Right cardiac atrium (tissue), 5 donors: ENCODE measurements around the gene ZSWIM3. TPM values are rescaled to one million over a fixed set of nuclear protein-coding genes. Genes with fewer than 3 reads are reported as not detected.

Source experiments
- ATAC-seq, 2 donors: fragments of 200-7000 bp; cut with Tn5 transposase; one replicate each; pipeline versions ENCODE4 v1.8.0 to v1.9.1; 2020; ENCODE audit warnings: moderate library complexity in 2 of 2, mild to moderate bottlenecking in 1 of 2
- DNase-seq, 3 donors: peaks; one replicate each; pipeline ENCODE4 v3.0.0-alpha.2; 2020
- H3K27ac ChIP-seq: one replicate; pipeline ENCODE4 v1.5.1; 2013; ENCODE audit warnings: mild to moderate bottlenecking, low read length, control low read depth, moderate library complexity
- H3K27me3 ChIP-seq: one replicate; pipeline ENCODE4 v1.6.1; 2013; ENCODE audit not compliant: control insufficient read depth, insufficient read depth
- H3K4me1 ChIP-seq: one replicate; pipeline ENCODE4 v1.6.1; 2013; ENCODE audit warnings: low read length; ENCODE audit not compliant: control insufficient read depth, insufficient read depth
- H3K4me3 ChIP-seq: one replicate; pipeline ENCODE4 v1.5.1; 2013; ENCODE audit warnings: low read length, control low read depth
- H3K9me3 ChIP-seq: one replicate; pipeline ENCODE4 v1.6.1; 2013; ENCODE audit warnings: low read length; ENCODE audit not compliant: control insufficient read depth
- WGBS: extraction: QIAGEN DNeasy Blood & Tissue Kit; methylation state at CpG from one replicate; pipeline ENCODE4 v1.1.7; 2013; 5-methylcytosine and 5-hydroxymethylcytosine counted together
- intact Hi-C, 4 donors: fragments of 100-400 bp; cut with DNase I; formaldehyde crosslinking; loops; one replicate each; pipeline versions ENCODE4 v1.11.0 to v1.14.0; 2022 to 2023
- long read RNA-seq, 4 donors: library from polyadenylated mRNA; unstranded; transcript quantifications; one replicate each; pipeline ENCODE4 v2.0.0, GENCODE V29; 2020 to 2021
- polyA plus RNA-seq: library from polyadenylated mRNA; stranded (reverse); fragments of 200-250 nt; gene quantifications from one replicate; pipeline ENCODE4 v1.2.3, GENCODE V29; 2013
- total RNA-seq, 4 donors: library from RNA; stranded (reverse); fragmentation: NEBNext Ultra II Directional; extraction: Animal tissue kit (Norgen Biotek cat#: 25700); gene quantifications; one replicate each; pipeline ENCODE4 v1.2.1, GENCODE V29; 2021
- donor health status: healthy with polysubstance abuse.
- donor health status: DM: no; HTN: yes; CAD: no.
- donor health status: DM: no; HTN: no; CAD: no.
- donor health status: DM: no; HTN: yes; CAD: no; lungs with severe emphysema.
- donor health status: DM: yes; HTN: yes; CAD: no.

ZSWIM3 gene
- total RNA-seq = 1 to 10 TPM; 1.7 to 3.3 (median 2.4) TPM
- polyA plus RNA-seq = 2.1 TPM
- long read RNA-seq, donor 1 = 0 reads
- long read RNA-seq, donor 2, partial matches to known transcripts = 0 of 2 reads
- long read RNA-seq, donor 2, other reads (novel, unspliced or antisense) = 0 of 2 reads
- long read RNA-seq, donor 3, transcript ZSWIM3-201 (2 exons, 2,773 nt) = major isoform, 5 of 7 reads
- long read RNA-seq, donor 3, partial matches to known transcripts = 0 of 7 reads
- long read RNA-seq, donor 3, other reads (novel, unspliced or antisense) = 2 of 7 reads
- long read RNA-seq, donor 4, partial matches to known transcripts = 0 of 1 reads
- long read RNA-seq, donor 4, other reads (novel, unspliced or antisense) = 0 of 1 reads

- Histone ChIP-seq H3K4me3 (peak within 1 kb of the TSS; percentile 90), H3K9me3 (no peaks in the 10 kb centered on the region), H3K27me3 (no peaks in the 10 kb centered on the region), H3K27ac (peak within 1 kb of the TSS; percentile 93), H3K4me1 (peaks cover 11% of the 10 kb centered on the region)
- peak; percentile 92 to 96 (median 96) for DNase-seq
- ATAC-seq = peak; percentile 99
- WGBS = under 1% methylated on average over 36 of the region's 36 CpGs
- intact Hi-C loops = no loop called here
Measured at GRCh38 chr20:45857114-45857881, at the start of gene ZSWIM3, which contains the start of gene ACOT8. Gene ZSWIM3 (plus strand): TSS chr20:45857614. CDS start chr20:45857826, 212 bp downstream. Gene ACOT8 (minus strand): TSS chr20:45857392. CDS start chr20:45857315, 77 bp downstream.

DNA sequence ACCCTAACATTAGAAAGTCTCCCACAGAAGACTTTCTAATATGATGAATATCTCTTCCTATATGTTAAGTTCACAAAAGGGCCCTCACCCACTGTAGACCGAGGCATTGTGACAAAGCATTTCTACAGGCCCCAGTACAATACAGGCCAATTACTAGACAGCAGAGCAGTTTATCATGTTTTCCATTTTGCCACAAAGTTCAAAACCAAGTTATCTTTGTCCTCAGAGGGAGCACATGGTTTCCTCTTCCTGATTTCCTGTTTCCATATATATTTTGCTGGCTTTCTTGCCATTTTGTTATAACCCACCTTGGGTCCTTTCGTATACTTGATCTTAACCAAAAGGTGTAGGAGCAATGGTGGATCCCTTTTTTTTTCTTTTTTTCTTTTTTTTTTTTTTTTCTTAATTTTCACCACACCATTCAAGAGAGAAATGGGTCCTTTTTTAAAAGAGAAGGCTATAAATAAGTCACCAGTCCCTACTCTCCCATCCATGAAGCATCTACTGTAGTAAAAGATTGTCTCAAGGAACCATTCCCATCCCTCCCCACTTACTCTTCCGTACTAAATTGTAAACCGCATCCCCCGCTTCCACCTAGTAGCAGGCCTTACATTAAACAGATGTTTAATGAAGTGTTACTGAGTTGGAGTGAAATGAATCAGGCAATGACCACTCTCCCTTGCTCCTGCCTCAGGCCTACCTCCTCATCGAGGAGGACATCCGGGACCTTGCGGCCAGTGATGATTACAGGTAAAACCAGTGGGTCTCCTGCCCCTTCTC lies 47.0 kb upstream of the ZSWIM3 start:
- no peaks in the 10 kb centered on the region for H3K9me3 ChIP-seq
- H3K27ac ChIP-seq = no peak overlapping the region
- WGBS = 89% methylated on average over 8 of the region's 8 CpGs
- intact Hi-C loops = no loop called here
- no peak for DNase-seq
- H3K27me3 ChIP-seq = no peaks in the 10 kb centered on the region
- no peak overlapping the region for H3K4me3 ChIP-seq
- H3K4me1 ChIP-seq = no peaks in the 10 kb centered on the region
- no peak for ATAC-seq

- H3K27ac ChIP-seq = no peak within 1 kb of the TSS
- H3K4me3 ChIP-seq = peak within 1 kb of the TSS; percentile 57
- H3K27me3 ChIP-seq = no peaks in the 10 kb centered on the region
- peak; percentile 97 to 99 (median 98) for DNase-seq
- intact Hi-C loops = no loop called here
- ATAC-seq = peak; percentile 99
- under 1% methylated on average over 65 of the region's 65 CpGs for WGBS
- no peaks in the 10 kb centered on the region for H3K4me1 ChIP-seq
- no peaks in the 10 kb centered on the region for H3K9me3 ChIP-seq
Measured at GRCh38 chr20:45812157-45813005, 45.0 kb upstream of the ZSWIM3 start, which contains the start of gene UBE2C. Gene UBE2C (plus strand): TSS chr20:45812644. CDS start chr20:45812696, 52 bp downstream.

DNA sequence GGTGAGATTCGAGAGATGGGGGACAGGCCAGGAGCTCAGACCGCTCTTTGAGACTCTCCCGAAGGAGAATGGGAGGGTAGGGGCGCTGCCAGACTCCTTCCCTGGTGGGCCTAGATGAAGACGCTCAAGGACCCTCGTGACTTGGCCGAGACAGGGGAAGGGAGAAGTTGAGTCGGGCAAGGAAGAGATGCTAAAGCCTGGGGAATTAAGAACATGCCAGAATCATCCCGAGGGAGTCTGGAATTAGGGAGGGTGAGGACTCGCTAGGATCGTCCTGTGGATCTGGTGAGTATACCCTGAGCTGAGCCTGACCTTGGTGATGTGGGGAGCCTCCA lies 44.4 kb upstream of the ZSWIM3 start:
- ATAC-seq (no peak), DNase-seq (no peak)
- Histone ChIP-seq H3K4me1 (no peaks in the 10 kb centered on the region), H3K4me3 (peak overlapping the region; percentile 57), H3K27me3 (no peaks in the 10 kb centered on the region), H3K27ac (no peak overlapping the region), H3K9me3 (no peaks in the 10 kb centered on the region)
- 5% methylated on average over 11 of the region's 11 CpGs for WGBS
- intact Hi-C loops = no loop called here

DNA sequence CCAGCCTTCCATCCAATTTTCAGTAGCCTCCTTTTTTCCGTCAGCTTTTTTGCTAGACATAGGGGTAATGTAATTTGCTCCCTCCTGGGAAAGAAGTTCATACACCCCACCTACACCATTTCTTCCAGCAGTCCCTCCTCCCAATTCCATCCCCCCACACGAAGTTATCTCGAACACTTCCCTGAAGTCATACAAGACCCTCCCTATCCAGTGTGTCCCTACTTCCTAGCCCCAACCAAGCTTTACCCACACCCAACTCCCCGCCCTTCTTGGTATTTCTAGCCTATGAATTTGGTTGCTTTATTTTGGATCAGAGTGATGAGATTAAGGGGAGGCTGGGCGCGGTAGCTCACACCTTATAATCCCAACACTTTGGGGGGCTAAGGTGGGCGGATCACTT lies 43.9 kb upstream of the ZSWIM3 start:
- WGBS = 61% methylated on average over 7 of the region's 7 CpGs
- intact Hi-C loops = no loop called here
- Histone ChIP-seq H3K4me3 (no peak overlapping the region), H3K9me3 (no peaks in the 10 kb centered on the region), H3K4me1 (no peaks in the 10 kb centered on the region), H3K27ac (no peak overlapping the region), H3K27me3 (no peaks in the 10 kb centered on the region)
- DNase-seq = no peak
- ATAC-seq = no peak

GRCh38 chr20:45814314-45814713 lies 43.1 kb upstream of the ZSWIM3 start:
- intact Hi-C loops = no loop called here
- ATAC-seq = no peak
- Histone ChIP-seq H3K4me1 (no peaks in the 10 kb centered on the region), H3K27me3 (no peaks in the 10 kb centered on the region), H3K27ac (no peak overlapping the region), H3K4me3 (no peak overlapping the region), H3K9me3 (no peaks in the 10 kb centered on the region)
- WGBS = 90% methylated on average over 3 of the region's 3 CpGs
- no peak for DNase-seq

- no peak overlapping the region for H3K27ac ChIP-seq
- DNase-seq (no peak), ATAC-seq (no peak)
- no peaks in the 10 kb centered on the region for H3K4me1 ChIP-seq
- H3K27me3 ChIP-seq = no peaks in the 10 kb centered on the region
- no peaks in the 10 kb centered on the region for H3K9me3 ChIP-seq
- 96% methylated on average over 3 of the region's 3 CpGs for WGBS
- intact Hi-C loops = no loop called here
- H3K4me3 ChIP-seq = no peak overlapping the region
Measured at GRCh38 chr20:45816951-45817350, 40.5 kb upstream of the ZSWIM3 start.

GRCh38 chr20:45817376-45818194 lies 39.8 kb upstream of the ZSWIM3 start:
- H3K27ac ChIP-seq = peak overlapping the region; percentile 31

DNA sequence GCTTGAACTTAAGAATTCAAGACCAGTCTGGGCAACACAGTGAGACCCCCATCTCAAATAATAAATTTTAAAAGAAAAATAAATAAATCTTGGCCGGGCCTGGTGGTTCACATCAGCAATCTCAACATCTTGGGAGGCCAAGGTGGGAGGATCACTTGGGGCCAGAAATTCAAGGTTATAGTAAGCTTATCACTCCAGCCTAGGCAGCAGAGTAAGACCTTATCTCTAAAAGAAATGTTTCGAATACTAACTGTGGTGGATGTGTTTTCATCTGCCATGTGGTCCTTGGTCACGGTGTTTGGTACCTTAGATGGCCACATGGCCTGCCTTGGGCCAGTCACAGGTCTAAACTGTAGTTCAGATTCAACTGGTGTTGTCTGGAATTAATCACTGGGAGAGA lies 39.2 kb upstream of the ZSWIM3 start:
- intact Hi-C loops = no loop called here
- Histone ChIP-seq H3K9me3 (no peaks in the 10 kb centered on the region), H3K4me3 (no peak overlapping the region), H3K4me1 (peaks cover 3% of the 10 kb centered on the region), H3K27me3 (no peaks in the 10 kb centered on the region), H3K27ac (no peak overlapping the region)
- ATAC-seq (no peak), DNase-seq (no peak)
- WGBS = 68% methylated on average over 3 of the region's 3 CpGs

More at GRCh38 chr20:45817376-45818194, 39.8 kb upstream of the ZSWIM3 start:
- ATAC-seq (no peak), DNase-seq (no peak)
- Histone ChIP-seq H3K4me1 (no peaks in the 10 kb centered on the region), H3K9me3 (no peaks in the 10 kb centered on the region), H3K4me3 (no peak overlapping the region), H3K27me3 (no peaks in the 10 kb centered on the region)
- intact Hi-C loops = no loop called here
- WGBS = 59% methylated on average over 9 of the region's 9 CpGs

DNA sequence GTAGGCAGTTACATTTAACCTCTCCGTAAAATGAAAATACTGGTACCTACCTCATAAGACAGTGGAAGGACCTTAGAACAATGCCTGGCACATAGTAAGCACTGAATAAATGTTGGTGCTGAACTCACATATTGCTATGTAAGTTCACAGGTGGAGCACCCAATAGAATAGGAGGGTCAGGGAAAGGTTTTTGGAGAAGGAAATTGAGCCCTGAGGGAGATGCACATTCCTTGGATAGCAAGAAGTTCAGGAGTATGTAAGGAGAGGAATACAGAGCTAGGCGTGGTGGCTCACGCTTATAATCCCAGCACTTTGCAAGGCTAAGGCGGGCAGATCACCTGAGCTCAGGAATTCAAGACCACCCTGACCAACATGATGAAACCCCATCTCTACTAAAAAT lies 37.9 kb upstream of the ZSWIM3 start:
- H3K27ac ChIP-seq = no peak overlapping the region
- intact Hi-C loops = no loop called here
- no peak overlapping the region for H3K4me3 ChIP-seq
- peaks cover 3% of the 10 kb centered on the region for H3K4me1 ChIP-seq
- 95% methylated on average over 4 of the region's 4 CpGs for WGBS
- ATAC-seq (no peak), DNase-seq (no peak)
- no peaks in the 10 kb centered on the region for H3K9me3 ChIP-seq
- H3K27me3 ChIP-seq = no peaks in the 10 kb centered on the region
